Natural killer cell (primary cell): ENCODE data around the gene C12orf75. TPM values are rescaled to one million over a fixed set of nuclear protein-coding genes. Genes with fewer than 3 reads are reported as not detected.

Source experiments
- ATAC-seq, 3 donors: fragments of 150-1000 bp in 2 of 3; fragments of 200-7000 bp in 1 of 3; cut with Tn5 transposase; 1 replicate in 1 of 3; 2 replicates in 2 of 3; pipeline ENCODE4 v1.10.0; 2021; ENCODE audit warnings: mild to moderate bottlenecking in 2 of 3, moderate library complexity in 2 of 3
- DNase-seq, 2 donors: peaks; one replicate each; pipeline versions ENCODE4 v3.0.0 to v3.0.0-alpha.2; 2013 to 2021; ENCODE audit warnings: mixed read lengths in 1 of 2
- H3K27ac ChIP-seq: one replicate; pipeline ENCODE4 v1.5.1; 2013; ENCODE audit warnings: mild to moderate bottlenecking, low read length
- H3K27me3 ChIP-seq: one replicate; pipeline ENCODE4 v1.6.1; 2013; ENCODE audit warnings: low read length; ENCODE audit not compliant: control insufficient read depth, insufficient read depth
- H3K36me3 ChIP-seq: one replicate; pipeline ENCODE4 v1.6.1; 2013; ENCODE audit warnings: low read length; ENCODE audit not compliant: control insufficient read depth, insufficient read depth
- H3K4me1 ChIP-seq: one replicate; pipeline ENCODE4 v1.6.1; 2013; ENCODE audit warnings: low read length; ENCODE audit not compliant: control insufficient read depth, insufficient read depth
- H3K4me3 ChIP-seq: one replicate; pipeline ENCODE4 v1.5.1; 2013; ENCODE audit warnings: low read length
- H3K9me3 ChIP-seq: one replicate; pipeline ENCODE4 v1.6.1; 2013; ENCODE audit warnings: low read length; ENCODE audit not compliant: control insufficient read depth, insufficient read depth
- H3K27ac Mint-ChIP-seq, 2 donors: one replicate each; pipeline ENCODE4 v1.8.0; 2022; ENCODE audit warnings: mild to moderate bottlenecking in 2 of 2, mixed read lengths in 2 of 2, moderate library complexity in 1 of 2
- H3K27me3 Mint-ChIP-seq, 2 donors: one replicate each; pipeline ENCODE4 v1.8.0; 2022; ENCODE audit warnings: low read depth in 2 of 2, mixed read lengths in 2 of 2
- H3K36me3 Mint-ChIP-seq: one replicate; pipeline ENCODE4 v1.8.0; 2022; ENCODE audit warnings: mixed read lengths
- H3K4me1 Mint-ChIP-seq, 2 donors: one replicate each; pipeline ENCODE4 v1.8.0; 2022; ENCODE audit warnings: mixed read lengths in 2 of 2
- H3K4me3 Mint-ChIP-seq: one replicate; pipeline ENCODE4 v1.8.0; 2022; ENCODE audit warnings: mild to moderate bottlenecking, moderate library complexity, mixed read lengths
- H3K9me3 Mint-ChIP-seq, 2 donors: one replicate each; pipeline ENCODE4 v1.8.0; 2022; ENCODE audit warnings: mixed read lengths in 2 of 2
- CTCF ChIP-seq: fragments of 200-600 bp; IDR thresholded peaks from one replicate; pipeline ENCODE4 v1.8.0; 2022; ENCODE audit warnings: antibody characterized with exemption
- WGBS: methylation state at CpG from one replicate; pipeline ENCODE4 v1.1.7; 2013; ENCODE audit warnings: missing lambda C conversion rate; ENCODE audit not compliant: insufficient coverage; 5-methylcytosine and 5-hydroxymethylcytosine counted together
- intact Hi-C: fragments of 100-400 bp; cut with micrococcal nuclease; formaldehyde crosslinking; loops from one replicate; pipeline ENCODE4 v1.14.2; 2022
- total RNA-seq, 4 donors: library from RNA; stranded (reverse); fragments of 120-200 nt in 1 of 4; gene quantifications; one replicate each; pipeline versions ENCODE4 v1.2.3 to v1.2.4, GENCODE V29; 2013 to 2022

The C12orf75 gene
- total RNA-seq, 3 donors from 2014 or later (not counting 1 experiment from before 2014, with no cell fraction given): 121 to 131 (median 128) TPM

GRCh38 chr12:105418821-105419291, 88.4 kb downstream of the C12orf75 start:
- WGBS: 93% methylated on average over 7 of the region's 7 CpGs
- Mint-ChIP-seq H3K27ac (no peak overlapping the region), H3K4me3 (no peak overlapping the region), H3K27me3 (no peaks in the 10 kb centered on the region), H3K9me3 (no peaks in the 10 kb centered on the region), H3K4me1 (no peaks in the 10 kb centered on the region), H3K36me3 (no peaks in the 10 kb centered on the region)
- Histone ChIP-seq H3K27me3 (no peaks in the 10 kb centered on the region), H3K27ac (no peak overlapping the region), H3K4me1 (no peaks in the 10 kb centered on the region), H3K36me3 (no peaks in the 10 kb centered on the region), H3K9me3 (no peaks in the 10 kb centered on the region), H3K4me3 (no peak overlapping the region)
- TF ChIP-seq CTCF: no peak
- ATAC-seq (no peak), DNase-seq (no peak)
- intact Hi-C loops: no loop called here

- no peak overlapping the region for H3K4me3 ChIP-seq
- H3K27me3 ChIP-seq: no peaks in the 10 kb centered on the region
- no peaks in the 10 kb centered on the region for H3K9me3 ChIP-seq
- no peaks in the 10 kb centered on the region for H3K9me3 Mint-ChIP-seq
- no peaks in the 10 kb centered on the region for H3K36me3 Mint-ChIP-seq
- H3K4me1 ChIP-seq: no peaks in the 10 kb centered on the region
- no peak for TF ChIP-seq CTCF
- no peaks in the 10 kb centered on the region for H3K27me3 Mint-ChIP-seq
- H3K36me3 ChIP-seq: no peaks in the 10 kb centered on the region
- DNase-seq: no peak
- H3K27ac ChIP-seq: no peak overlapping the region
- WGBS: 89% methylated on average over 3 of the region's 3 CpGs
- ATAC-seq: no peak
- H3K4me3 Mint-ChIP-seq: no peak overlapping the region
- no peaks in the 10 kb centered on the region for H3K4me1 Mint-ChIP-seq
- intact Hi-C loops: loop anchor here (1.0 kb wide), 2 partner anchors 717 to 805 kb away; no protein-coding TSS in a partner anchor
- H3K27ac Mint-ChIP-seq: no peak overlapping the region
Observed at GRCh38 chr12:105419606-105420005, 89.1 kb downstream of the C12orf75 start.

DNA sequence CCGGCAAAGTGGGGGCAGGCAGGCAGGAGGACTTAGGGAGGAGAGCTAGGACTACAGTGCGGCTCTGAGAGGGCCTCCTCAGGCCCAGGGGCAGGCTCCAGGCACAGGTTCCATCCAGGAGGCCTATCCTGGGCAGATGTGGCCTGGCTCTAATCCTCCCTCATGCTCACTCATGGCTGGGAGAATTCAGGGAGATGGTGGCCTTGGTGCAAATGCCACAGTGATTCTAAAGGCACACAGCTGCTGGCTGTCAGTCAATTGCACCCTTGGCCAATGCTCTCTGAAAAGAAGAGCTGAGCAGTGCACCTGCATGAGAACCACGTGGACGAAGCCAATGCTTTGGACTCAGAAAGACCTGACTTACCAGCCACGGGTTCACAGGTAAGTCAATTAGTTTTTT, 89.6 kb downstream of the C12orf75 start:
- no peak overlapping the region for H3K27ac ChIP-seq
- no peaks in the 10 kb centered on the region for H3K4me1 ChIP-seq
- 69% methylated on average over 5 of the region's 5 CpGs for WGBS
- Mint-ChIP-seq H3K4me3 (no peak overlapping the region), H3K4me1 (no peaks in the 10 kb centered on the region), H3K27me3 (no peaks in the 10 kb centered on the region), H3K27ac (no peak overlapping the region), H3K36me3 (no peaks in the 10 kb centered on the region), H3K9me3 (no peaks in the 10 kb centered on the region)
- no peak for ATAC-seq
- no peaks in the 10 kb centered on the region for H3K9me3 ChIP-seq
- no peak for TF ChIP-seq CTCF
- H3K36me3 ChIP-seq: no peaks in the 10 kb centered on the region
- H3K4me3 ChIP-seq: no peak overlapping the region
- no peak for DNase-seq
- intact Hi-C loops: loop anchor here (1.0 kb wide), 2 partner anchors 716 to 804 kb away; no protein-coding TSS in a partner anchor
- H3K27me3 ChIP-seq: no peaks in the 10 kb centered on the region

- Mint-ChIP-seq H3K36me3 (no peaks in the 10 kb centered on the region), H3K9me3 (no peaks in the 10 kb centered on the region), H3K4me3 (no peak overlapping the region), H3K4me1 (no peaks in the 10 kb centered on the region), H3K27me3 (peaks cover 0 to 3% of the 10 kb centered on the region in 2 donors), H3K27ac (no peak overlapping the region)
- peak; percentile 71 to 88 (median 78) for ATAC-seq
- intact Hi-C loops: loop anchor here (1.0 kb wide), 2 partner anchors 716 to 804 kb away; no protein-coding TSS in a partner anchor
- Histone ChIP-seq H3K27me3 (no peaks in the 10 kb centered on the region), H3K9me3 (no peaks in the 10 kb centered on the region), H3K36me3 (no peaks in the 10 kb centered on the region), H3K27ac (no peak overlapping the region), H3K4me3 (no peak overlapping the region), H3K4me1 (no peaks in the 10 kb centered on the region)
- peak; percentile 99 for TF ChIP-seq CTCF
- DNase-seq: peak; percentile 52 to 78
Observed at GRCh38 chr12:105420659-105421240, 90.3 kb downstream of the C12orf75 start.
